Fibroblast of lung (primary cell): ENCODE measurements around the gene TMEM127.

Experiments
- EZH2 ChIP-seq: IDR thresholded peaks from 2 replicates; pipeline ENCODE4 v1.5.1; 2012; ENCODE audit warnings: low read length, control low read depth, mild to moderate bottlenecking; ENCODE audit errors: missing control alignments
- TF ChIP-seq, protein P1 (sequence below), 2 donors: IDR thresholded peaks in 1 of 2; conservative IDR thresholded peaks in 1 of 2; 1 replicate in 1 of 2; 2 replicates in 1 of 2; pipeline ENCODE4 v1.5.1; 2011 to 2012; ENCODE audit warnings: low read length in 2 of 2, control low read depth in 1 of 2, inconsistent platforms in 1 of 2, low read depth in 1 of 2, mild to moderate bottlenecking in 1 of 2

DNA sequence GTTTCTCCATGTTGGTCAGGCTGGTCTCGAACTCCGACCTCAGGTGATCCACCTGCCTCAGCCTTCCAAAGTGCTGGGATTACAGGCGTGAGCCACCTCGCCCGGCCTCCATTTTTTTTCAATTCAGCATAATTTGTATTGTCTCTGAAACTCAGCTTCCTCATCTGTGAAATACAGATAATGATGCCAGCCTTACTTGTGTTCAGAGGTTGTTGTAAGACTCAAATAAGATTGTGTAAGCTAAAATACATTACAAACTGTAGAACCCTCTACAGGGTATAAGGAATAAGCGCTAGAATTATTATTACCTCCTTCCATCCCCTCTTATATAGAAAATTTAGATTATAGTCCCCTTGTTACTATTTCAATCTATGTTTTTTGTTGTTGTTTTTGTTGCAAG lies 32.4 kb downstream of the TMEM127 start:
- TF ChIP-seq EZH2, result no peak
- TF ChIP-seq, protein P1, sequence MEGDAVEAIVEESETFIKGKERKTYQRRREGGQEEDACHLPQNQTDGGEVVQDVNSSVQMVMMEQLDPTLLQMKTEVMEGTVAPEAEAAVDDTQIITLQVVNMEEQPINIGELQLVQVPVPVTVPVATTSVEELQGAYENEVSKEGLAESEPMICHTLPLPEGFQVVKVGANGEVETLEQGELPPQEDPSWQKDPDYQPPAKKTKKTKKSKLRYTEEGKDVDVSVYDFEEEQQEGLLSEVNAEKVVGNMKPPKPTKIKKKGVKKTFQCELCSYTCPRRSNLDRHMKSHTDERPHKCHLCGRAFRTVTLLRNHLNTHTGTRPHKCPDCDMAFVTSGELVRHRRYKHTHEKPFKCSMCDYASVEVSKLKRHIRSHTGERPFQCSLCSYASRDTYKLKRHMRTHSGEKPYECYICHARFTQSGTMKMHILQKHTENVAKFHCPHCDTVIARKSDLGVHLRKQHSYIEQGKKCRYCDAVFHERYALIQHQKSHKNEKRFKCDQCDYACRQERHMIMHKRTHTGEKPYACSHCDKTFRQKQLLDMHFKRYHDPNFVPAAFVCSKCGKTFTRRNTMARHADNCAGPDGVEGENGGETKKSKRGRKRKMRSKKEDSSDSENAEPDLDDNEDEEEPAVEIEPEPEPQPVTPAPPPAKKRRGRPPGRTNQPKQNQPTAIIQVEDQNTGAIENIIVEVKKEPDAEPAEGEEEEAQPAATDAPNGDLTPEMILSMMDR (conservative IDR thresholded peaks at IDR 0.05 in 1 of 2, IDR thresholded peaks at IDR 0.05 in 1 of 2; ENCODE audit: low read depth in 1 of 2, low read length in 2 of 2), result no peak
